HFFc6 (cell line): Measurements from ENCODE around the gene GLT8D1. TPM values are rescaled to one million over a fixed set of nuclear protein-coding genes. Genes with fewer than 3 reads are reported as not detected.

Experiments used
- DNase-seq: peaks from one replicate; pipeline ENCODE4 v3.0.0-alpha.2; 2018
- H3K27ac Mint-ChIP-seq: 2 replicates; pipeline ENCODE4 v1.8.0; 2020; ENCODE audit warnings: mild to moderate bottlenecking, mixed read lengths
- H3K27me3 Mint-ChIP-seq: 2 replicates; pipeline ENCODE4 v1.8.0; 2021; ENCODE audit warnings: mild to moderate bottlenecking, moderate library complexity, mixed read lengths; ENCODE audit not compliant: insufficient read depth
- H3K36me3 Mint-ChIP-seq: 2 replicates; pipeline ENCODE4 v1.8.0; 2021; ENCODE audit warnings: low read depth, mixed read lengths
- H3K4me1 Mint-ChIP-seq: 2 replicates; pipeline ENCODE4 v1.8.0; 2020; ENCODE audit warnings: low read depth, mixed read lengths
- H3K4me3 Mint-ChIP-seq: 2 replicates; pipeline ENCODE4 v1.8.0; 2020; ENCODE audit warnings: mild to moderate bottlenecking, moderate library complexity, mixed read lengths
- H3K9me3 Mint-ChIP-seq: 2 replicates; pipeline ENCODE4 v1.8.0; 2020; ENCODE audit warnings: mild to moderate bottlenecking, mixed read lengths
- total RNA-seq, 6 experiments: library from RNA; stranded (reverse); fragmentation: NEBNext Ultra II Directional; extraction: Animal tissue kit (Norgen Biotek cat#: 25700); gene quantifications; 2 replicates in 1 of 6; 3 replicates in 5 of 6; pipeline ENCODE4 v1.2.3, GENCODE V29; 2021
- TF ChIP-seq, protein P1 (sequence below): fragments of 200-600 bp; sonication (generic); IDR thresholded peaks from 2 replicates; pipeline ENCODE4 v1.5.0; 2021; ENCODE audit warnings: antibody characterized with exemption, mild to moderate bottlenecking

Gene GLT8D1
- total RNA-seq, 6 experiments from 2014 or later, result 72.6 to 90.9 (median 88.5) TPM

DNA sequence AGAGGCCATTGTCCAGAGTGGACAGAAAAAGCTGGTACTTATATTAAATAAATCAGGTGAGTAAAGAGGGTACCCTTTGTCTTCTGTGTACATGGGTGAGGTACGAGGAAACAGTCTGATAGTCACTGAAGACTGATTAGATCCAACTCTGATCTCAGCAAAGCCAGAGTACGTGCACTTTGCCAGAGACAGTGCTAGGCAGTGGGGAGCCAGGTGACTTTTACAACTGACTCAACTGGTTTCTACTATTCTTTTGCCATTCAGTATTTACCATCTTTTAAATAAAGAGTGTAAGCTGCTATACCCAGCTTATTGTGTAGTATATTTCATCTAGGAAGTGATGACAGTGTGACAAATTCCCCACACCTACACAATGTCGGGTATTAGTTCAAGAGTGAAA, 16.4 kb downstream of the GLT8D1 start:
- H3K4me1 Mint-ChIP-seq, result peaks cover 62% of the 10 kb centered on the region
- peaks cover 69% of the 10 kb centered on the region for H3K36me3 Mint-ChIP-seq
- H3K9me3 Mint-ChIP-seq, result no peaks in the 10 kb centered on the region; the same call in 1 of the 2 replicates
- peaks cover 3% of the 10 kb centered on the region for H3K27me3 Mint-ChIP-seq
- peak overlapping the region; percentile 52 for H3K27ac Mint-ChIP-seq
- DNase-seq, result no peak
- TF ChIP-seq, protein P1, sequence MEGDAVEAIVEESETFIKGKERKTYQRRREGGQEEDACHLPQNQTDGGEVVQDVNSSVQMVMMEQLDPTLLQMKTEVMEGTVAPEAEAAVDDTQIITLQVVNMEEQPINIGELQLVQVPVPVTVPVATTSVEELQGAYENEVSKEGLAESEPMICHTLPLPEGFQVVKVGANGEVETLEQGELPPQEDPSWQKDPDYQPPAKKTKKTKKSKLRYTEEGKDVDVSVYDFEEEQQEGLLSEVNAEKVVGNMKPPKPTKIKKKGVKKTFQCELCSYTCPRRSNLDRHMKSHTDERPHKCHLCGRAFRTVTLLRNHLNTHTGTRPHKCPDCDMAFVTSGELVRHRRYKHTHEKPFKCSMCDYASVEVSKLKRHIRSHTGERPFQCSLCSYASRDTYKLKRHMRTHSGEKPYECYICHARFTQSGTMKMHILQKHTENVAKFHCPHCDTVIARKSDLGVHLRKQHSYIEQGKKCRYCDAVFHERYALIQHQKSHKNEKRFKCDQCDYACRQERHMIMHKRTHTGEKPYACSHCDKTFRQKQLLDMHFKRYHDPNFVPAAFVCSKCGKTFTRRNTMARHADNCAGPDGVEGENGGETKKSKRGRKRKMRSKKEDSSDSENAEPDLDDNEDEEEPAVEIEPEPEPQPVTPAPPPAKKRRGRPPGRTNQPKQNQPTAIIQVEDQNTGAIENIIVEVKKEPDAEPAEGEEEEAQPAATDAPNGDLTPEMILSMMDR, result no peak
- H3K4me3 Mint-ChIP-seq, result no peak overlapping the region

DNA sequence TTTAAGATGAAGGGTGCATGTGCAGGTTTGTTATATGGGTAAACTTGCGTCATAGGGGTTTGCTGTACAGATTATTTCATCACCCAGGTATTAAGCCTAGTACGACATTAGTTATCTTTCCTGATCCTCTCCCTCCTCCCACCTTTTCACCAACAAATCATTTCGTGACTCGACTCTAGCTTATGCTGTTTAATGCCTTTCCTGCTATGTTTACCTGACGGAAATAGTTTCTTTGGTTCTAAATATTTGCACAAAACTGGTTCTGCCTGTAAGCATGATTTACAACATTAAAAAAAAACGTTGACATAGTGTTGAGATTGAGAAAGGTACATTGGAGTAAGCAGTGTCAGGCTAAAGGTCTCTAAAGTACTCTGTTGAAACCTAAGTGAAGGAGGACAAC, 17.3 kb downstream of the GLT8D1 start:
- peak overlapping the region; percentile 99 for H3K27ac Mint-ChIP-seq
- peaks cover 3% of the 10 kb centered on the region for H3K27me3 Mint-ChIP-seq
- H3K4me3 Mint-ChIP-seq, result no peak overlapping the region; the same call in 1 of the 2 replicates
- no peaks in the 10 kb centered on the region; the same call in 1 of the 2 replicates for H3K9me3 Mint-ChIP-seq
- no peak for DNase-seq
- TF ChIP-seq, protein P1, result no peak
- H3K36me3 Mint-ChIP-seq, result peaks cover 62% of the 10 kb centered on the region
- peaks cover 63% of the 10 kb centered on the region for H3K4me1 Mint-ChIP-seq

GRCh38 chr3:52685709-52686691, 19.6 kb downstream of the GLT8D1 start, which contains the start of the genes GNL3 and PBRM1:
GNL3 (plus strand) TSS chr3:52686032; CDS start chr3:52686093, 61 bp downstream.
PBRM1 (minus strand) TSS chr3:52685913.
- H3K27ac Mint-ChIP-seq, result peak within 1 kb of the TSS; percentile 99
- peak; percentile 92 for DNase-seq
- TF ChIP-seq, protein P1, result no peak
- peaks cover 52% of the 10 kb centered on the region for H3K36me3 Mint-ChIP-seq
- H3K4me1 Mint-ChIP-seq, result peaks cover 70% of the 10 kb centered on the region
- H3K9me3 Mint-ChIP-seq, result no peaks in the 10 kb centered on the region; the same call in 1 of the 2 replicates
- peak within 1 kb of the TSS; percentile 100 for H3K4me3 Mint-ChIP-seq
- peaks cover 3% of the 10 kb centered on the region for H3K27me3 Mint-ChIP-seq

GRCh38 chr3:52685285-52685708, 20.3 kb downstream of the GLT8D1 start:
- H3K27ac Mint-ChIP-seq, result peak overlapping the region; percentile 90
- peaks cover 47% of the 10 kb centered on the region for H3K36me3 Mint-ChIP-seq
- TF ChIP-seq, protein P1, result no peak
- H3K9me3 Mint-ChIP-seq, result no peaks in the 10 kb centered on the region; the same call in 1 of the 2 replicates
- H3K27me3 Mint-ChIP-seq, result peaks cover 3% of the 10 kb centered on the region
- peaks cover 67% of the 10 kb centered on the region for H3K4me1 Mint-ChIP-seq
- DNase-seq, result peak; percentile 28
- peak overlapping the region; percentile 91 for H3K4me3 Mint-ChIP-seq

- Mint-ChIP-seq H3K9me3 (no peaks in the 10 kb centered on the region; the same call in 1 of the 2 replicates), H3K27ac (peak overlapping the region; percentile 90), H3K4me1 (peaks cover 73% of the 10 kb centered on the region), H3K4me3 (peak overlapping the region; percentile 91), H3K27me3 (peaks cover 3% of the 10 kb centered on the region; the same call in 1 of the 2 replicates), H3K36me3 (peaks cover 46% of the 10 kb centered on the region)
- no peak for DNase-seq
- TF ChIP-seq, protein P1, result no peak
These were observed 21.4 kb downstream of the GLT8D1 start for GRCh38 chr3:52684184-52684583.
